CD4-positive, CD25-positive, alpha-beta regulatory T cell (primary cell): Measurements from ENCODE around the gene CP. TPM values are rescaled to one million over a fixed set of nuclear protein-coding genes. Genes with fewer than 3 reads are reported as not detected.

Source experiments
- ATAC-seq, 2 donors: fragments of 150-1000 bp; cut with Tn5 transposase; one replicate each; pipeline ENCODE4 v1.10.0; 2021; ENCODE audit warnings: low read depth in 2 of 2, moderate number of reproducible peaks in 2 of 2, moderate library complexity in 1 of 2
- DNase-seq, 3 donors: peaks; one replicate each; pipeline versions ENCODE4 v3.0.0 to v3.0.0-alpha.2; 2012 to 2022; ENCODE audit warnings: mixed read lengths in 1 of 3
- H3K27ac ChIP-seq: one replicate; pipeline ENCODE4 v1.7.0; 2013; ENCODE audit warnings: mild to moderate bottlenecking, low read length; ENCODE audit not compliant: insufficient read depth, poor library complexity, severe bottlenecking
- H3K27me3 ChIP-seq: one replicate; pipeline ENCODE4 v1.7.0; 2013; ENCODE audit warnings: low read length; ENCODE audit not compliant: control insufficient read depth, insufficient read depth
- H3K36me3 ChIP-seq: one replicate; pipeline ENCODE4 v1.7.0; 2013; ENCODE audit warnings: mild to moderate bottlenecking, low read length, moderate library complexity; ENCODE audit not compliant: control insufficient read depth, insufficient read depth
- H3K4me1 ChIP-seq: 2 replicates; pipeline ENCODE4 v1.7.0; 2013; ENCODE audit warnings: mild to moderate bottlenecking, low read length; ENCODE audit not compliant: insufficient read depth, control insufficient read depth, poor library complexity, severe bottlenecking
- H3K4me3 ChIP-seq: one replicate; pipeline ENCODE4 v1.7.0; 2013; ENCODE audit warnings: low read depth, mild to moderate bottlenecking, low read length, moderate library complexity
- H3K9me3 ChIP-seq, 2 experiments: 1 replicate in 1 of 2; 2 replicates in 1 of 2; pipeline ENCODE4 v1.7.0; 2013; ENCODE audit warnings: low read length in 2 of 2, mild to moderate bottlenecking in 1 of 2, moderate library complexity in 1 of 2; ENCODE audit not compliant: control insufficient read depth in 2 of 2
- H3K27ac Mint-ChIP-seq, 3 donors: one replicate each; pipeline ENCODE4 v1.8.0; 2020 to 2022; ENCODE audit warnings: mild to moderate bottlenecking in 3 of 3, mixed read lengths in 3 of 3, moderate library complexity in 2 of 3
- H3K27me3 Mint-ChIP-seq: one replicate; pipeline ENCODE4 v1.8.0; 2022; ENCODE audit warnings: mild to moderate bottlenecking, mixed read lengths
- H3K36me3 Mint-ChIP-seq: one replicate; pipeline ENCODE4 v1.8.0; 2020; ENCODE audit warnings: mixed read lengths
- H3K4me1 Mint-ChIP-seq, 4 donors: one replicate each; pipeline ENCODE4 v1.8.0; 2020 to 2022; ENCODE audit warnings: mixed read lengths in 4 of 4, mild to moderate bottlenecking in 1 of 4
- H3K4me3 Mint-ChIP-seq, 4 donors: one replicate each; pipeline ENCODE4 v1.8.0; 2020 to 2022; ENCODE audit warnings: mild to moderate bottlenecking in 4 of 4, mixed read lengths in 4 of 4, moderate library complexity in 3 of 4
- H3K9me3 Mint-ChIP-seq, 7 donors: one replicate each; pipeline ENCODE4 v1.8.0; 2020 to 2022; ENCODE audit warnings: mixed read lengths in 7 of 7, mild to moderate bottlenecking in 3 of 7, moderate library complexity in 2 of 7
- polyA plus RNA-seq, 4 donors: library from polyadenylated mRNA; unstranded; fragments of 300-500 nt; fragmentation: Illumina TruSeq; gene quantifications; one replicate each; pipeline ENCODE4 v1.2.3, GENCODE V29; 2021
- total RNA-seq: library from RNA; stranded (reverse); gene quantifications from one replicate; pipeline ENCODE4 v1.2.3, GENCODE V29; 2022

Gene CP
- total and polyA plus RNA-seq, 5 donors from 2014 or later: 0.08 to 0.44 (median 0.15) TPM; not detected in 2

DNA sequence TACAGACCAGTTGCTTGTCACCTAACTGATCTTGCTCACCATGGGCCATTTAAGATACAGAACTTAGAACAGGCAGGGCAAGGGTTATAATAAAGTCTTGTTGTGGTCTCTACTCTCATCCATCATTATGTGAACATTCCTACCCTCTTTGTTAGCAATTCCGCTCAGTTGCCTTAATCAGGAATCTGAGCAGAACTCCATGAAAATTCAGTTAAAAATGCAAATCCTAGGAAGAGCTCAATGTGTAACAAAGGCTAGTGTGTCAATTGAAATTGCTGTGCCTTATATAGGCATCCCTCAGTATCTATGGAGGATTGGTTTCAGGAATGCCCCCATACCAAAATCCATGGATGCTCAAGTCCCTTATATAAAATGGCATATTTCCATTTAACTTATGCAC is 44.5 kb downstream of the CP start:
- peaks cover 0 to 4% (median 3%) of the 10 kb centered on the region in 4 donors for H3K4me1 Mint-ChIP-seq
- Histone ChIP-seq H3K9me3 (no peaks in the 10 kb centered on the region), H3K36me3 (peaks cover 42% of the 10 kb centered on the region), H3K4me3 (no peak overlapping the region), H3K27ac (no peak overlapping the region), H3K27me3 (no peaks in the 10 kb centered on the region), H3K4me1 (no peaks in the 10 kb centered on the region)
- H3K27me3 Mint-ChIP-seq: no peaks in the 10 kb centered on the region
- H3K4me3 Mint-ChIP-seq: peak overlapping the region in 1 of 4 donors; percentile 22
- ATAC-seq (no peak), DNase-seq (no peak)
- H3K9me3 Mint-ChIP-seq: no peaks in the 10 kb centered on the region
- no peak overlapping the region for H3K27ac Mint-ChIP-seq
- peaks cover 28% of the 10 kb centered on the region for H3K36me3 Mint-ChIP-seq

DNA sequence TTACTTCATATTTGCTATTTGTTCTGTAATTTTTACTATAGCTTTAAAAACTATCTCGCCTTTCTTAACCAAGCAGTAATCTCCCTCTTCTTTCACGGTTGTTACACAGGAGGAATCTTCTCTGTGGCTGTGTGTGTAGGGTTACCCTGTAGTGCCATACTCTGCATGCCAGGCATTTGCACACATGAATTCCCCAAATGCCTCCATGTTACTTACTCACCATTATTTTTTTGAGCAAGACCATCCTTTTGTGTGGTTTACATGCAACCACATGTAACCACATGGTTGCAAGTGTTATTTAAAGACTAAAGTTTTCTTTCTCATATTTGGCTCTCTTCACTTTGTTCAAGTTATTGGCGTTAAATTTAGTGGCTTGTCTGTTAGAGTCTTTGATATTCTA is 46.7 kb downstream of the CP start:
- Mint-ChIP-seq H3K4me1 (peaks cover 0 to 4% (median 3%) of the 10 kb centered on the region in 4 donors), H3K9me3 (no peaks in the 10 kb centered on the region), H3K27me3 (no peaks in the 10 kb centered on the region), H3K27ac (no peak overlapping the region), H3K4me3 (no peak overlapping the region), H3K36me3 (peaks cover 39% of the 10 kb centered on the region)
- no peaks in the 10 kb centered on the region for H3K9me3 ChIP-seq
- peaks cover 51% of the 10 kb centered on the region for H3K36me3 ChIP-seq
- ATAC-seq (no peak), DNase-seq (peak in 1 of 3 donors; percentile 6)
- H3K4me1 ChIP-seq: no peaks in the 10 kb centered on the region
- H3K27ac ChIP-seq: no peak overlapping the region
- H3K27me3 ChIP-seq: no peaks in the 10 kb centered on the region
- no peak overlapping the region for H3K4me3 ChIP-seq

DNA sequence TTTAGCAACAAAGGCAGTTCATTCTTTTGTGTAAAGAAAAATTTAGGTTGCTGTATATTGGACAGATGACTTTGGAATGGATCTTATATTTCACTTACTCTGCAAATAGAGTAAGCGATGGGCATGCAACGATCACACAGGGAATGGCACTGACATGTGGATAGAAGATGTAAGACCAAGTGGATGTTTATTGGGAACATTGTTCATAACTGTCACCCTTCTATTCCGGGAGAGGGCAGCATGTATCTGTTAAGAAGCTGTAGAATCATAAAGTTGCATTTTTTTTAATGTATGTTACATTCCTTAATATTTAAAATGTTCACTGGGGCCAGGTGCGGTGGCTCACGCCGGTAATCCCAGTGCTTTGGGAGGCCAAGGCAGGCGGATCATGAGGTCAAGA is 51.0 kb downstream of the CP start:
- H3K27ac Mint-ChIP-seq: no peak overlapping the region
- Histone ChIP-seq H3K27me3 (no peaks in the 10 kb centered on the region), H3K36me3 (peaks cover 76% of the 10 kb centered on the region), H3K4me1 (no peaks in the 10 kb centered on the region), H3K27ac (no peak overlapping the region), H3K4me3 (no peak overlapping the region), H3K9me3 (no peaks in the 10 kb centered on the region)
- DNase-seq (no peak), ATAC-seq (no peak)
- no peak overlapping the region for H3K4me3 Mint-ChIP-seq
- H3K36me3 Mint-ChIP-seq: peaks cover 55% of the 10 kb centered on the region
- no peaks in the 10 kb centered on the region for H3K9me3 Mint-ChIP-seq
- no peaks in the 10 kb centered on the region for H3K27me3 Mint-ChIP-seq
- H3K4me1 Mint-ChIP-seq: peaks cover 0 to 10% (median 3%) of the 10 kb centered on the region in 4 donors

DNA sequence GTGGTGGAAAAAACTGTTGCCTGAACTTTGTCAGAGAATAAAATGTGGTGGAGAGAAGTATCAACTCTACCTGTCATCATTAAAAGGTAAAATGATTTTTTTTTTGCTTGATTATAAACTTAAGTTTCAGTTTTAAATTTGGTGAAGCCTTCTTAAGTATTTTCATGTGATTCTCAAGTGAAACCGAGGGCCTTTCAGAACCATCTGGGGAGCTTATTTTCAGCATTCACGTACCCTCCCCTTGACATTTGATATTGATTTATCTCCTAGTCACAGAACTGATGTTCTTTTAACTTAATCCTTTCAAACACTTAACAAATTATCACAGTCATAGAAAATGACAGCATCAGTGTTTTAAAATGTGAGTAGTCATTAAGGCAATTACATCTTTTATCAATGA is 53.7 kb downstream of the CP start:
- no peak overlapping the region for H3K27ac Mint-ChIP-seq
- ATAC-seq: no peak
- peaks cover 0 to 15% (median 0%) of the 10 kb centered on the region in 4 donors for H3K4me1 Mint-ChIP-seq

DNA sequence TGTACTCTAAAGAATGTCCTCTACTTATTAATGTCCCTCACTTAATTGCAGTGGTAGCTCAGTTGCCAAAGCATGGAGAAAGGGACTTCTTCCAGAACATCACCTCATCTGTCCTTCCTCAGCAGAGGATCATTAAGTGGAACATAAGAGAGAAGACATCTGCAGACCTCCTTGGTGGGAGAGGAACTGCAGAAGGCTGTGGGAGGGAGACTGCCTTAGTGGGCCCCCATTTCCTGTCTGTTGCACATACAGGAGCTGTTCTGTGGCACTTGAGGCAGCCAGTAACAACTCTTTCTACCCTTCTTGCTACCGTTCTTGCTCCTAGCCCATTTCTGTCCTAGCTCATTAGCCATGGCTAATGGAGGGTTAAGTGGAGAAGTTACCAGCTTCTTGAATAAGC is 58.6 kb downstream of the CP start:
- Histone ChIP-seq H3K4me1 (no peaks in the 10 kb centered on the region), H3K36me3 (peaks cover 75% of the 10 kb centered on the region), H3K9me3 (no peaks in the 10 kb centered on the region), H3K4me3 (no peak overlapping the region), H3K27ac (no peak overlapping the region), H3K27me3 (no peaks in the 10 kb centered on the region)
- DNase-seq: no peak
- Mint-ChIP-seq H3K27me3 (no peaks in the 10 kb centered on the region), H3K36me3 (peaks cover 49% of the 10 kb centered on the region), H3K9me3 (no peaks in the 10 kb centered on the region), H3K4me1 (peaks cover 0 to 6% (median 0%) of the 10 kb centered on the region in 4 donors), H3K4me3 (no peak overlapping the region), H3K27ac (no peak overlapping the region)
- ATAC-seq: no peak

More for the DNA sequence above, 53.7 kb downstream of the CP start:
- H3K36me3 ChIP-seq: peaks cover 88% of the 10 kb centered on the region
- no peaks in the 10 kb centered on the region for H3K4me1 ChIP-seq
- Mint-ChIP-seq H3K9me3 (no peaks in the 10 kb centered on the region), H3K27me3 (no peaks in the 10 kb centered on the region), H3K36me3 (peaks cover 53% of the 10 kb centered on the region), H3K4me3 (no peak overlapping the region)
- DNase-seq: no peak
- no peak overlapping the region for H3K4me3 ChIP-seq
- H3K9me3 ChIP-seq: no peaks in the 10 kb centered on the region
- H3K27me3 ChIP-seq: no peaks in the 10 kb centered on the region
- no peak overlapping the region for H3K27ac ChIP-seq

DNA sequence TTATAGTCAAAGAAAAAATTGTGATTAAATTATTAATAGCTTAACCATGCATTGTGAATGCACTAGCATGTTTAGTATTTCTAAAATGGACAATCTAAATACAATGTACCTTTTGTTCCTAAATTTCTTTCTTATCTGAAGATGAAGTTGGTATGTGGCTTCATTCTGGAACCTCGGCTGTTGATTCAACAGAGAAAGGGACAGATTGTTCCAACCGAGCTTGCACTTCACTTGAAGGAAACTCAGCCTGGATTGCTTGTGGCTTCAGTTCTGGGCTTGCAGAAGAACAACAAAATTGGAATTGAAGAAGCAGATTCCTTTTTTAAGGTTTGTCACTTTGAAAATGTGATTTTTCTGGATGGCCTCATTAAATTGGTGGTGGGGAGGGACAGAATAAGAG is 59.6 kb downstream of the CP start:
- ATAC-seq (no peak), DNase-seq (no peak)
- H3K4me3 ChIP-seq: no peak overlapping the region
- H3K4me1 ChIP-seq: no peaks in the 10 kb centered on the region
- peaks cover 0 to 6% (median 0%) of the 10 kb centered on the region in 4 donors for H3K4me1 Mint-ChIP-seq
- H3K36me3 ChIP-seq: peaks cover 74% of the 10 kb centered on the region
- no peak overlapping the region for H3K4me3 Mint-ChIP-seq
- no peaks in the 10 kb centered on the region for H3K27me3 ChIP-seq
- H3K36me3 Mint-ChIP-seq: peaks cover 53% of the 10 kb centered on the region
- H3K9me3 ChIP-seq: no peaks in the 10 kb centered on the region
- H3K27me3 Mint-ChIP-seq: no peaks in the 10 kb centered on the region
- H3K27ac ChIP-seq: no peak overlapping the region
- H3K27ac Mint-ChIP-seq: no peak overlapping the region
- H3K9me3 Mint-ChIP-seq: no peaks in the 10 kb centered on the region

DNA sequence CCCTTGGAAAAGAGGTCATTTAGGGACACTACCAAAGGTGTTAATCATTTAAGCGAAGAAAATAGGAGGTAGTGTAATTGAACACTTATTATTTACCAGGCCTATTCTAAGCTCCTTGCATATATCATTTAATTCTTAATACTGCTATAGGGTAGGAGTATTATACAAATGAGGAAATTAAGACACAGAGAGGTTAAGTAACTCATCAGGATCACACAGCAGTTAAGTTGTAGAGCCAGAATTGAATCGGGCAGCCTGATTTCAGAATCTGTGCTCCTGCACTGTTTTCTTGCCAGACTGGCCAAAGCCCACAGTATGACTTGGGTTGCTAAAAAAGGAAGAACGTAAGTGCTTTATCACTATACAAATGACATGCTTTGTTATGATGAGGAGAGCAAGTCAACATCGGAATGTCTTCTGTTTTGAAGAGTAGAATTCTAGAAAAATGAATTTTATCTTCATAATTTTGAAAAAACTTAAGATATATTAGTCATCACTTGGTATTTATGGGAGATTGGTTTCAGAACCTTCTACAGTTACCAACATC is 60.8 kb downstream of the CP start:
- H3K36me3 ChIP-seq: peaks cover 74% of the 10 kb centered on the region
- no peak overlapping the region for H3K4me3 ChIP-seq
- no peak overlapping the region for H3K27ac Mint-ChIP-seq
- H3K4me3 Mint-ChIP-seq: no peak overlapping the region
- H3K4me1 Mint-ChIP-seq: peaks cover 0 to 6% (median under 1%) of the 10 kb centered on the region in 4 donors
- no peak for ATAC-seq
- no peak overlapping the region for H3K27ac ChIP-seq
- no peaks in the 10 kb centered on the region for H3K9me3 Mint-ChIP-seq
- no peaks in the 10 kb centered on the region for H3K27me3 ChIP-seq
- no peaks in the 10 kb centered on the region for H3K27me3 Mint-ChIP-seq
- H3K4me1 ChIP-seq: no peaks in the 10 kb centered on the region
- no peaks in the 10 kb centered on the region for H3K9me3 ChIP-seq
- H3K36me3 Mint-ChIP-seq: peaks cover 56% of the 10 kb centered on the region
- DNase-seq: no peak

DNA sequence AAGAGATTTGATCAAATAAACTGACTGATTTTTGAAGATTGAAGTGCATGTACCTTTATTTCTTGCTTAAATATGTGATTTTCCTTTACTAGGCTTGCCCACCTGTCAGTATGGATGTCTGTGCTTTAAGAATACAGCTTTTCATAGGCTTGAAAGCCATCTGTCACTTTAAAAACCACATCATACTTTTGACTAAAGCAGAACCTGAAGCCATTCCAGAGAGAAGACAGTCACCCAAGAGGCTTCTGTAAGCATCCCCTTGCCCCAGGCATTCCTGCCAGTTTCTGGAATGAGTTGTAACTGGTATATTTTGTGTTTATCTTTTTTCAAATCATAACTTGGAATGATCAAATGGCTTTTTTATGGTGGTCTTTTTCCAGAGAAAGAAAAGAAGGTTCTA is 68.2 kb downstream of the CP start:
- H3K27ac ChIP-seq: no peak overlapping the region
- H3K4me1 ChIP-seq: peaks cover 4% of the 10 kb centered on the region
- H3K4me1 Mint-ChIP-seq: peaks cover 4 to 12% (median 6%) of the 10 kb centered on the region in 4 donors
- H3K27ac Mint-ChIP-seq: peak overlapping the region; percentile 22 to 84 (median 38)
- H3K27me3 ChIP-seq: no peaks in the 10 kb centered on the region
- no peak overlapping the region for H3K4me3 Mint-ChIP-seq
- peaks cover 59% of the 10 kb centered on the region for H3K36me3 ChIP-seq
- ATAC-seq: no peak
- H3K36me3 Mint-ChIP-seq: peaks cover 54% of the 10 kb centered on the region
- DNase-seq: no peak
- no peaks in the 10 kb centered on the region for H3K27me3 Mint-ChIP-seq
- no peak overlapping the region for H3K4me3 ChIP-seq
- H3K9me3 ChIP-seq: no peaks in the 10 kb centered on the region
- no peaks in the 10 kb centered on the region for H3K9me3 Mint-ChIP-seq
